NOMO-1 (cell line): ENCODE results near the gene OSBPL6.
A peak's percentile ranks its signal among the peaks of the same experiment; 100 is the strongest.
"Not testable (repeated sequence)": the region's sequence is repeated elsewhere in the genome, so short reads cannot be mapped to it uniquely, and the experiment has no call there.

ENCODE experiments used
- DNase-seq, 2 experiments: peaks; one replicate each; lab custom pipeline; 2025; ENCODE audit not compliant: unreplicated experiment in 2 of 2; lab: John Stamatoyannopoulos, UW

OSBPL6 gene

DNA sequence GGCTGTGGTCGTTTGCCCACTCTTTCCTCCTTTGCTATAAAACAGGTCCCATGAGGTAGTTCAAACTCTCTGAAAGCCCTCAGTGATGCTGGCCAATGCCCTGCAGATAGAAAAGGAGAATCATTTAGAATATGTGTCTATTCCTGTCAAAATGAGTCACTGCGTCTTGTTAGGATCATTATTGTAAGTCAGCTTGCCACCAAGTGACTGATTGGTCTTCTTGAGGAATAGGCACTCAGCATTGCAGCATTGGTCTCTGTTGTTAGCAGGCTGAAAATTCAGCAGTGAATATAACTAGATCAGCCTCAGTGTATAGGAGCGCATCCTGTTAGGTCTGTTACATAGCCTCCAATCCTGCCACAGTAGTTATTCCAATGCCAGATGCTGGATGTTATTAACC, 227.8 kb downstream of the OSBPL6 start:
- DNase-seq: no peak

DNA sequence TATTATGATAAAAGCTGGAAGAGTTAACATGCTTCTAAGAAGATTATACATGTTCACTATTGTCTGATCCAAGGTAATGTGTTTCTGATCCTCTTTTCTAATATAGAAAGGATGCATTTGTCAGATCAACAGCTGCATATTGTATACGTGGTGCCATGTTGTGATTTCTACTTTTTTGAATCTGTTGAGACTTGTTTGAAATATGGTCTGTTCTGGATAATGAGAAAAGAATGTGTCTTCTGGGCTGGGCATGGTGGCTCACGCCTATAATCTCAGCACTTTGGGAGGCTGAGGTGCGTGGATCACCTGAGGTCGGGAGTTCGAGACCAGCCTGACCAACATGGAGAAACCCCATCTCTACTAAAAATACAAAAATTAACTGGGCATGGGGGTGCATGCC, 229.4 kb downstream of the OSBPL6 start:
- DNase-seq: not testable (repeated sequence)

DNA sequence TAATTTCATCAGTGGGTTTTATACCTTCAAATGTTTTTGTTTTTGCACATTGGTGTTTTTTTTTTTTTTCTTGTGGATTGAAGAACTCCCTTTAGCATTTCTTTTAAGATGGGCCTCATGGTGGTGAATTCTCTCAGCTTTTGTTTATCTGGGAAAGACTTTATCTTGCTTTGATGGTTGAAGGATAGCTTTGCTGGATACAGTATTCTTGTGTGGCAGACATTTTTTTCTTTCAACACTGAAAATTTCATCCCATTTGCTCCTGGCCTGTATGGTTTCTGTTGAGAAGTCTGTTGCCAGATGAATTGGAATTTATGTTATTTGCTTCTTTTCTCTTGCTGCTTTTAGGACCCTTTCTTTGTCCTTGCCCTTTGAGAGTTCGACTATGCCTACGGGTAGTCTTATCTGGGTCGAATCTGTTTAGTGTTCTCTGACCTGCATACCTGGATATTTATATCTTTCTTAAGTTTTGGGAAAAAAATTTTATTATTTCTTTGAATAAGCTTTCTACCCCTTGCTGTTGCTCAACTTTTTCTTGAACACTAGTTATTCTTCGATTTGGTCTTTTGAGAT, 231.0 kb downstream of the OSBPL6 start:
- DNase-seq: no peak

DNA sequence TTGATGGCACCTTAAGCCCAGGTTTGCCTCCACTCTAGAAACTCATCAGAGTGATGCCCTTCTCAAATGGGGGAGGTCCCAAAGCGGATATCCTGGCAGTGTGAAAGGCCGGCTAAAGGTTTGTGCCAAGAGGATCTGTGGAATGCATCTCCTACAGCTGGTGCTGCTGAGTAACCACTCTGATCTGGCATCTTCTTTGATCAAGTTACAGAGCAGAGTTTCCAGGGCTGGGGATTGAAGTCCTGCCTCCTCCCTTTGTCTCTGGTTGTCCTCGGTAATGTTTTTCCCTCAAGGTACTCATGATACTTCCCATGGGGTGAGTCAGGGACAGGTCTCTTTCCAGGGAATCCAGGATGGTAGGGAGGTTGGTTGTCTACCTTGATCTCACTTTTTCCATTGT, 232.1 kb downstream of the OSBPL6 start:
- DNase-seq: no peak

- no peak for DNase-seq
Observed at GRCh38 chr2:178427458-178427857, 233.1 kb downstream of the OSBPL6 start.

DNA sequence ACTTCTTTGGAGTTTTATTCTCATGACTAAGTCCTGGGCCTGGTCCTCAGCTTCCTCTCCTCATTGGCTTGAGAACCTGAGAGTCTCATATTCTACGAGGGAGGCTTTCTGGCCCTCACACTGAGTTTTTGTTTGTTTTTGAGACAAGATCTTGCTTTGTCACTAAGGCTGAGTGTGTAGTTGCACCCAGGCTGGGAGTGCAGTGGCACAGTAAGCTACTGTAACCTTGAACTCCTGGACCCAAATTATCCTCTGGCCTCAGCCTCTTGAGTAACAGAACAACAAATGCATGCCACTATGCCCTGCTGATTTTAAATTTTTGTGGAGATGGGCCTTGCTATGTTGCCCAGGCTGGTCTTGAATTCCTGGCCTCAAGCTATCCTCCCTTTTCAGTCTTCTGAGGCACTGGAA, 234.1 kb downstream of the OSBPL6 start:
- no peak for DNase-seq

GRCh38 chr2:178429336-178429735, 235.0 kb downstream of the OSBPL6 start:
- no peak for DNase-seq

GRCh38 chr2:178436662-178437061, 242.3 kb downstream of the OSBPL6 start:
- DNase-seq: no peak

DNA sequence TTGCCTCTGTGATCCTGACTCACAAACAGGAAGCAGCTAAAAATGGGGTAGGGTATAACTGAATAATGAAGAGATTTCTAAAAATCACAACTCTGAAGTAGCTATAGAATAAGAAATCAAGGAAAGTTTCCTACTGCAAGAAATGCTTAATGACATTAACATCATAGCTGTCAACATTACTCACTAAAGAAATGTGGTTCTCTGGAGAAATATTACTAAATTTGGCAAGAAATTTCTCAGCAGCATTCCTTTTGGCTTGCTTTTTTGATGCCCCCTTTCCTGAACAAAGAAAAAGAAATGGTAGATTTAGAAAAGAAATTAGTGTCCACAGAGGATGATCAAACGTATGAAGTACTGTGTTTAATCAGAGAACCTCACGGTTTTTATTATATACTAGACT, 247.1 kb downstream of the OSBPL6 start:
- no peak for DNase-seq

DNA sequence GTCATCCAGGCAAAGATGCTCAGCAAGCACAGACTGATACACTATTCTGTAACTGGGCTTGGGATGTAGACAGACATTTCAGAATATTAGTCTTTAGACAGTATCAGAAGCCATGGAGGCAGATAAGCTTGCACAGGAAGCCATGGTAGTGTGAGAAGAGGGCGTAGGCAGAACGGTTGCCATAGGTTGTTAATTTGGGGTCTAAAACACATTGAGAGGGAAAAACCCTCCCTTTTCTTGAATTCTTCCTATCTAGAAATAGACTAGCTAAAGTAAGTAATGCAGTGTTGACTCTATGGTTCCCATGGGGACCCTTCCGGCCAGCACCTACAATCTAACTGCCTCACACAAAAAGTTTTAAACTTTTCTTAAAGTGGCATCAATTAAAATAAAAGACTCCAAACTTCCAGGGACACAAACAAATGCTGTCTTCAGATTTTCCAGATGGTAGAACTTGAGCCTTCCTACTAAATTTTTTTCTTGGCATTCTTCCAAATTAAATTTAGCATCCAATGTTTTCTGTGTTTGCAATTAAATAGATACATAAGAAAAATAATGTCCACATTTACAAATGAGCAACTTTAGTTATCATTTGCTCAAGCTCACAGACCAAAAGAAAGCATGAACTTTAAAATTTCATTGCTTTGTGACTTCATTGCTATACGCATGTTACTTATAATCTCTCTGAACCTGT, 254.8 kb downstream of the OSBPL6 start:
- no peak for DNase-seq

GRCh38 chr2:178449700-178450523, 255.6 kb downstream of the OSBPL6 start:
- peak in 1 of 2 experiments; percentile 23 for DNase-seq

- DNase-seq: no peak
Observed at GRCh38 chr2:178450524-178450773, 256.1 kb downstream of the OSBPL6 start.

GRCh38 chr2:178450774-178451525, 256.6 kb downstream of the OSBPL6 start, which contains the start of the genes PJVK and PRKRA:
PJVK (plus strand) TSS chr2:178451378; CDS start chr2:178453410, 2,032 bp downstream.
PRKRA (minus strand) TSS chr2:178451175; CDS start chr2:178451030, 145 bp downstream.
- peak; percentile 94 to 95 for DNase-seq

DNA sequence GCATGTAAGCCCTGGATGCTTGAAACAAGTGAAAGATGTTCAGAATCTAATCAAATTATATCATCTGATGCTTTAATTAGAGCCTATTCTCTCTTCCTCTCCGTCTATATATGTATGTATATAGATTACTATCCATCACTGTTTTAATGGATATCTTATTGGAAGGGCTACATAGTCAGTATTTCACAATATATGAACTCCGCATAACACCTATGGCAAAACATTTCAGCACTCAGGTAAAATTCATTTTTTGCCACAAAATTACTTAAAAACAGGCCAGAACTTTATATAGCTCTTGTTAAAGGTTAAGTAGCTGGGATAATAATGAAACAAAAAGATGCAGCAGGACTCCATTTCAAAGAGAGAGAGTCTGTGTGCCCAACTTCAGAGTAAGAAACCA, 258.0 kb downstream of the OSBPL6 start:
- DNase-seq: no peak
